BLaER1 treated with 17β-estradiol and CSF1 and Interleukin-3, amounts not matched to agents 10 nM and 100 nM (cell line): ENCODE results near the gene NFATC3.

Source experiments
- H3K27ac ChIP-seq, 11 experiments: shearing (Covaris generic); formaldehyde crosslinking; 2 replicates each; pipeline ENCODE4 v1.8.1; 2022
- H3K27me3 ChIP-seq, 11 experiments: shearing (Covaris generic); formaldehyde crosslinking; 2 replicates each; pipeline ENCODE4 v1.8.1; 2022
- H3K36me3 ChIP-seq, 11 experiments: shearing (Covaris generic); formaldehyde crosslinking; 2 replicates each; pipeline ENCODE4 v1.8.1; 2022
- H3K4me1 ChIP-seq, 10 experiments: shearing (Covaris generic); formaldehyde crosslinking; 2 replicates each; pipeline ENCODE4 v1.8.1; 2022
- H3K4me2 ChIP-seq, 11 experiments: shearing (Covaris generic); formaldehyde crosslinking; 2 replicates each; pipeline ENCODE4 v1.8.1; 2022
- H3K4me3 ChIP-seq, 10 experiments: shearing (Covaris generic); formaldehyde crosslinking; 2 replicates each; pipeline ENCODE4 v1.8.1; 2022
- H3K9ac ChIP-seq, 11 experiments: shearing (Covaris generic); formaldehyde crosslinking; 2 replicates each; pipeline ENCODE4 v1.8.1; 2022
- H3K9me3 ChIP-seq, 11 experiments: shearing (Covaris generic); formaldehyde crosslinking; replicated peaks in 1 of 11; 2 replicates each; pipeline ENCODE4 v1.8.1; 2022
- H4K20me1 ChIP-seq, 11 experiments: shearing (Covaris generic); formaldehyde crosslinking; 2 replicates each; pipeline ENCODE4 v1.8.1; 2022
- Cebpa-rat ChIP-seq, 11 experiments: shearing (Covaris generic); IDR thresholded peaks; 2 replicates each; pipeline ENCODE4 v1.8.1; 2022

NFATC3 gene

DNA sequence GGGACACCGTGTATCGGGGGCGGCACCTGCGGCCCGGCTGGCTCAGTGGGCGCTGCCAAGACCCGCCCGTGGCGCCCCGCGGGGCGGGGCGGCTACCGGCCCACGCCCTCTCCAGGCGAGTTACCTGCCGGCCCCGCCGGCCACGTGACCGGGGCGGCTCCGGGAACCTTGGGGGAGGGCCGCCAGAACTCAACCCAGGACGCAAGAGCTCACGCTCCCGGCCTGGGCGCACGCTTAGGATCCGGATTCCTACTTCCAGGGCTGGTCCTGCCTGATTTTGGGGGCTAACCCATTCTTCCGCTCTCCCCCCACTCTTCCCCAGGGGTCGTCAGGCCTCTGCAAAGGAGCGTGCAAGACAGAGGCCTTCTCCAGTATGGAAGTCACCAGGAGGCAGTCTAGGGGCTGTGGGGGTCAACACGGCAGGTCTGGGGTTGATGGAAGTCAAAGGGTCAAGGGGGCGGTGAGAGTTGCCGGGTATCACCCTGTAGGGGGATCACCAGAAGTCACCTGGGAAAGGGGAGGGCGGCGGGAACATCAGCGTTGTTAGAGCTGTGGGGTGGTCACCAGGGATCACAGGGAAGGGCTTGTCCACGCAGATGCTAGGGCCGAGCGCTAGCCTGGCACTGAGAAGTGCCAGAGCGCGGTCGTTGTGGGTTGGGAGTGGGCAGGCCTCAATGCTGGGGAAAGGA, 151.1 kb downstream of the NFATC3 start:
- Histone ChIP-seq H3K36me3 (peaks cover 0 to 11% (median 6%) of the 10 kb centered on the region in 11 experiments; a peak in 15 of 22 replicates), H3K4me2 (peak overlapping the region; percentile 83 to 97 (median 91)), H3K27ac (peak overlapping the region in 8 of 11 experiments; percentile 68 to 87 (median 81); a peak in 14 of 22 replicates)

GRCh38 chr16:68236826-68237242, 151.7 kb downstream of the NFATC3 start:
- Histone ChIP-seq H3K4me3 (peak overlapping the region; percentile 55 to 70 (median 62)), H3K27me3 (no peaks in the 10 kb centered on the region), H3K4me2 (peak overlapping the region; percentile 83 to 97 (median 91)), H3K9me3 (peaks cover 0 to 16% (median 7%) of the 10 kb centered on the region in 11 experiments; a peak in 13 of 22 replicates), H3K9ac (peak overlapping the region; percentile 69 to 82 (median 77); a peak in 21 of 22 replicates), H3K27ac (peak overlapping the region in 10 of 11 experiments; percentile 58 to 87 (median 81); a peak in 20 of 22 replicates), H4K20me1 (peaks cover 0 to 27% (median 0%) of the 10 kb centered on the region in 11 experiments; a peak in 6 of 22 replicates), H3K4me1 (peaks cover 43 to 72% (median 54%) of the 10 kb centered on the region in 10 experiments), H3K36me3 (peaks cover 0 to 6% (median 1%) of the 10 kb centered on the region in 11 experiments; a peak in 13 of 22 replicates)
- TF ChIP-seq Cebpa-rat (IDR thresholded peaks at IDR 0.05): no peak

More for the DNA sequence above, 151.1 kb downstream of the NFATC3 start:
- Histone ChIP-seq H3K9ac (peak overlapping the region in 5 of 11 experiments; percentile 69 to 79 (median 77); a peak in 9 of 22 replicates), H3K4me1 (peaks cover 43 to 72% (median 54%) of the 10 kb centered on the region in 10 experiments), H4K20me1 (peaks cover 0 to 32% (median 0%) of the 10 kb centered on the region in 11 experiments; a peak in 7 of 22 replicates), H3K27me3 (no peaks in the 10 kb centered on the region), H3K4me3 (peak overlapping the region in 2 of 10 experiments; percentile 55 to 59; a peak in 2 of 20 replicates), H3K9me3 (peaks cover 0 to 16% (median 7%) of the 10 kb centered on the region in 11 experiments; a peak in 13 of 22 replicates)
- no peak for TF ChIP-seq Cebpa-rat (IDR thresholded peaks at IDR 0.05)

DNA sequence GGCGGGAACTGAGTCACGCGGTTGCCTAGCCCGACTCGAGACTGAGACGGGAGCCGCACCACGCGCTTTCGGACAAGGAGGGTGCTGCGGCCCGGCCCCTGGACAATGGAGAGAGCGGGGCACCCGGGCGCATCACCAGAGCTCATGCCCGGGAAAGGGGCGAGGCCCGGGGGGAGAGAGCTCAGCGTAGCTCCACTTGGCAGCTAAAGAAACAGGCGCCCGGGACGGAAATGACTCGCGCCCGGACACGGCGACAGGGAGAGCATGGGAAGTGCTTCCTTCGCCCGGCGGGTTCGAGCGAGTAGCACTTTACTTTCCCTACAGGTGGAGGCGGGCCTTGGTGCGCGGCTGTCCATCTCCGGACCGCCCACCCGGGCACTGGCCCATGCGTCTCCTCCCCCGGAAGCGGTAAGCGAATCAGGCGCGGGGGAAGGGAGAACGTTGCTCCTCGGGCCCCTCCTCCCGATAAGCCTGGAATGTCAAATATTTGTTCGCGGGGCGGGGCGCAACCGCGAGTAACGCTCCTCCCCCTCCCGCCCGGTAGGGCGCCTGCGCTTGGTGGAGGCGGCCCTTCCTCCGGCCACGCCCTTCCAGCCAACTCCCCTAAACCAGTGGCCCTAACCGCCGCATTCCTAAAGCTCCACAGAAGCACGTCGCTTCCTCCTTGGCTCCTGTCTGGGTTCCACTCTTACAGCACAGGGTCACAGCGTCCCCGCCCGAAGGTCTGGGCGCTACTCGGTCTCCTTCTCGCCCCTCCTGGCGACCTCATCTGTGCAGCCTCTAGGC, 152.3 kb downstream of the NFATC3 start:
- Histone ChIP-seq H3K9ac (peak overlapping the region; percentile 69 to 82 (median 77)), H3K4me3 (peak overlapping the region; percentile 55 to 70 (median 62)), H3K9me3 (peaks cover 0 to 16% (median 7%) of the 10 kb centered on the region in 11 experiments; a peak in 13 of 22 replicates), H3K36me3 (no peaks in the 10 kb centered on the region; a peak in 1 of 22 replicates), H3K4me1 (peaks cover 43 to 68% (median 54%) of the 10 kb centered on the region in 10 experiments), H3K27me3 (no peaks in the 10 kb centered on the region), H3K27ac (peak overlapping the region; percentile 47 to 87 (median 81); a peak in 21 of 22 replicates), H3K4me2 (peak overlapping the region; percentile 83 to 97 (median 91)), H4K20me1 (peaks cover 0 to 21% (median 0%) of the 10 kb centered on the region in 11 experiments; a peak in 5 of 22 replicates)
- no peak for TF ChIP-seq Cebpa-rat (IDR thresholded peaks at IDR 0.05)

- Histone ChIP-seq H3K9me3 (peaks cover 0 to 16% (median 7%) of the 10 kb centered on the region in 11 experiments; a peak in 13 of 22 replicates), H3K27ac (peak overlapping the region; percentile 47 to 87 (median 78); a peak in 21 of 22 replicates), H3K36me3 (no peaks in the 10 kb centered on the region), H3K4me3 (peak overlapping the region; percentile 55 to 70 (median 62)), H3K27me3 (no peaks in the 10 kb centered on the region), H3K4me1 (peaks cover 43 to 63% (median 53%) of the 10 kb centered on the region in 10 experiments), H4K20me1 (peaks cover 0 to 16% (median 0%) of the 10 kb centered on the region in 11 experiments; a peak in 4 of 22 replicates), H3K4me2 (peak overlapping the region; percentile 83 to 97 (median 91)), H3K9ac (peak overlapping the region; percentile 67 to 82 (median 77))
- no peak for TF ChIP-seq Cebpa-rat (IDR thresholded peaks at IDR 0.05)
These were observed 152.8 kb downstream of the NFATC3 start for GRCh38 chr16:68238029-68238345.

- Histone ChIP-seq H3K27me3 (no peaks in the 10 kb centered on the region), H3K9ac (no peak overlapping the region), H3K4me3 (no peak overlapping the region), H3K36me3 (no peaks in the 10 kb centered on the region), H4K20me1 (peaks cover 0 to 18% (median 0%) of the 10 kb centered on the region in 11 experiments; a peak in 3 of 22 replicates), H3K9me3 (no peaks in the 10 kb centered on the region), H3K4me2 (no peak overlapping the region), H3K27ac (no peak overlapping the region), H3K4me1 (peaks cover 36 to 50% (median 45%) of the 10 kb centered on the region in 10 experiments)
- no peak for TF ChIP-seq Cebpa-rat (IDR thresholded peaks at IDR 0.05)
These were observed 156.9 kb downstream of the NFATC3 start for GRCh38 chr16:68242085-68242484.

GRCh38 chr16:68242926-68243858, 158.0 kb downstream of the NFATC3 start:
- no peak overlapping the region for H3K27ac ChIP-seq
- no peak overlapping the region for H3K4me3 ChIP-seq
- 0 out of 22 replicates have a peak overlapping the region, but pooled peaks of 1 of the 11 experiments have one; percentile 100 for H3K4me2 ChIP-seq
- no peaks in the 10 kb centered on the region for H3K9me3 ChIP-seq
- H3K27me3 ChIP-seq: no peaks in the 10 kb centered on the region
- TF ChIP-seq Cebpa-rat (IDR thresholded peaks at IDR 0.05): no peak
- peaks cover 0 to 4% (median under 1%) of the 10 kb centered on the region in 11 experiments; a peak in 6 of 22 replicates for H3K36me3 ChIP-seq
- no peak overlapping the region for H3K9ac ChIP-seq
- peaks cover 40 to 54% (median 48%) of the 10 kb centered on the region in 10 experiments for H3K4me1 ChIP-seq
- peaks cover 0 to 22% (median 0%) of the 10 kb centered on the region in 11 experiments; a peak in 4 of 22 replicates for H4K20me1 ChIP-seq

- Histone ChIP-seq H3K27ac (peak overlapping the region; percentile 42 to 67 (median 63); a peak in 20 of 22 replicates), H3K4me3 (peak overlapping the region; percentile 78 to 96 (median 86)), H3K36me3 (peaks cover 9 to 16% (median 14%) of the 10 kb centered on the region in 11 experiments; a peak in 21 of 22 replicates), H3K9me3 (no peaks in the 10 kb centered on the region), H3K4me2 (peak overlapping the region; percentile 97 to 100 (median 99)), H4K20me1 (peaks cover 0 to 22% (median 0%) of the 10 kb centered on the region in 11 experiments; a peak in 5 of 22 replicates), H3K27me3 (no peaks in the 10 kb centered on the region), H3K9ac (peak overlapping the region; percentile 71 to 85 (median 81)), H3K4me1 (peaks cover 49 to 56% (median 55%) of the 10 kb centered on the region in 10 experiments)
- no peak for TF ChIP-seq Cebpa-rat (IDR thresholded peaks at IDR 0.05)
These were observed 159.3 kb downstream of the NFATC3 start for GRCh38 chr16:68244481-68244902.
